GM21825 (cell line): ENCODE measurements around the gene GPBAR1.
"Not testable (repeated sequence)": the region's sequence is repeated elsewhere in the genome, so short reads cannot be mapped to it uniquely, and the experiment has no call there.

Experiments used
- ATAC-seq: cut with Tn5 transposase; IDR thresholded peaks from one replicate; pipeline ENCODE4 v1.9.1; 2021; ENCODE audit warnings: mild to moderate bottlenecking, moderate library complexity; ENCODE audit not compliant: unreplicated experiment

The GPBAR1 gene

GRCh38 chr2:218266316-218266979 is 5.6 kb downstream of the GPBAR1 start:
- no peak for ATAC-seq

- ATAC-seq = no peak
These were observed 6.4 kb downstream of the GPBAR1 start for GRCh38 chr2:218267259-218267658.

GRCh38 chr2:218269900-218270720 is 9.3 kb downstream of the GPBAR1 start, which contains the start of the genes AAMP and PNKD:
Gene AAMP (minus strand): TSS chr2:218270137. CDS start chr2:218270086, 51 bp downstream.
Gene PNKD (plus strand): TSS chr2:218270519. CDS start chr2:218270536, 17 bp downstream.
- peak; percentile 87 for ATAC-seq

GRCh38 chr2:218270721-218271486 is 10.1 kb downstream of the GPBAR1 start:
- no peak for ATAC-seq

GRCh38 chr2:218271487-218271797 is 10.6 kb downstream of the GPBAR1 start:
- ATAC-seq = no peak

GRCh38 chr2:218271865-218272530 is 11.2 kb downstream of the GPBAR1 start:
- no peak for ATAC-seq

GRCh38 chr2:218272531-218273212 is 11.9 kb downstream of the GPBAR1 start:
- ATAC-seq = peak; percentile 30

- not testable (repeated sequence) for ATAC-seq
These were observed 12.5 kb downstream of the GPBAR1 start for GRCh38 chr2:218273214-218273907.

- no peak for ATAC-seq
These were observed 13.1 kb downstream of the GPBAR1 start for GRCh38 chr2:218273908-218274249.

- ATAC-seq = no peak
These were observed 13.8 kb downstream of the GPBAR1 start for GRCh38 chr2:218274586-218274985.

GRCh38 chr2:218275371-218276072 is 14.7 kb downstream of the GPBAR1 start:
- no peak for ATAC-seq

- ATAC-seq = no peak
These were observed 16.4 kb downstream of the GPBAR1 start for GRCh38 chr2:218276986-218277755.

GRCh38 chr2:218277921-218278320 is 17.1 kb downstream of the GPBAR1 start:
- no peak for ATAC-seq

- no peak for ATAC-seq
These were observed 17.9 kb downstream of the GPBAR1 start for GRCh38 chr2:218278531-218279360.

- no peak for ATAC-seq
These were observed 19.6 kb downstream of the GPBAR1 start for GRCh38 chr2:218280260-218280870.

- ATAC-seq = no peak
These were observed 20.6 kb downstream of the GPBAR1 start for GRCh38 chr2:218281449-218281848.
